GM23338 (cell line): Measurements from ENCODE around the gene RBM17. TPM values are rescaled to one million over a fixed set of nuclear protein-coding genes. Genes with fewer than 3 reads are reported as not detected.

Experiments used
- CREB1 ChIP-seq: fragments of 250-450 bp; sonication (Bioruptor Pico); IDR thresholded peaks from 2 replicates; pipeline ENCODE4 v1.5.0; 2020; ENCODE audit warnings: low read depth, mild to moderate bottlenecking, moderate library complexity
- EZH2phosphoT487 ChIP-seq: fragments of 200-600 bp; sonication (generic); IDR thresholded peaks from one replicate; pipeline ENCODE4 v1.8.1; 2018; ENCODE audit warnings: antibody characterized with exemption; ENCODE audit not compliant: unreplicated experiment
- JUNB ChIP-seq: IDR thresholded peaks from one replicate; pipeline ENCODE4 v1.6.1; 2016; ENCODE audit warnings: antibody characterized with exemption; ENCODE audit not compliant: unreplicated experiment
- NANOG ChIP-seq: IDR thresholded peaks from 2 replicates; pipeline ENCODE4 v1.6.1; 2016; ENCODE audit warnings: antibody characterized with exemption, borderline replicate concordance
- REST ChIP-seq: IDR thresholded peaks from one replicate; pipeline ENCODE4 v1.6.1; 2018; ENCODE audit warnings: antibody characterized with exemption; ENCODE audit not compliant: unreplicated experiment
- STAT1 ChIP-seq: IDR thresholded peaks from one replicate; pipeline ENCODE4 v1.6.1; 2016; ENCODE audit warnings: antibody characterized with exemption; ENCODE audit not compliant: unreplicated experiment
- ZNF462 ChIP-seq: fragments of 250-450 bp; sonication (Bioruptor Pico); IDR thresholded peaks from 2 replicates; pipeline ENCODE4 v1.5.0; 2020; ENCODE audit warnings: mild to moderate bottlenecking, moderate library complexity
- polyA plus RNA-seq: library from polyadenylated mRNA; unstranded; fragments of >200 nt; fragmentation: Nextera tagmentation; extraction: Ambion mirVana; gene quantifications from 2 replicates; pipeline ENCODE4 v1.2.1, GENCODE V29; 2016
- total RNA-seq: library from RNA; depleted of rRNA; stranded (reverse); fragments of >200 nt; shearing (Covaris generic); gene quantifications from 2 replicates; pipeline ENCODE4 v1.2.3, GENCODE V29; 2014

Gene RBM17
- total and polyA plus RNA-seq, 2 experiments from 2014 or later, result 54.7 to 281 TPM

- no peak for TF ChIP-seq ZNF462 (CRISPR knock-in tag)
- TF ChIP-seq EZH2phosphoT487, result no peak
- no peak for TF ChIP-seq REST
- no peak for TF ChIP-seq CREB1 (CRISPR knock-in tag)
- no peak for TF ChIP-seq NANOG
- TF ChIP-seq JUNB, result no peak
- TF ChIP-seq STAT1, result no peak
These were observed 44.7 kb downstream of the RBM17 start (continued) for GRCh38 chr10:6133331-6134098.
